Epidermal melanocyte (primary cell): Measurements from ENCODE around the gene AGBL2.
"Not testable (repeated sequence)": the region's sequence is repeated elsewhere in the genome, so short reads cannot be mapped to it uniquely, and the experiment has no call there.

ENCODE experiments used
- DNase-seq: peaks from one replicate; pipeline ENCODE4 v3.0.0; 2011; ENCODE audit warnings: low spot score; ENCODE audit not compliant: insufficient read length

AGBL2 gene

DNA sequence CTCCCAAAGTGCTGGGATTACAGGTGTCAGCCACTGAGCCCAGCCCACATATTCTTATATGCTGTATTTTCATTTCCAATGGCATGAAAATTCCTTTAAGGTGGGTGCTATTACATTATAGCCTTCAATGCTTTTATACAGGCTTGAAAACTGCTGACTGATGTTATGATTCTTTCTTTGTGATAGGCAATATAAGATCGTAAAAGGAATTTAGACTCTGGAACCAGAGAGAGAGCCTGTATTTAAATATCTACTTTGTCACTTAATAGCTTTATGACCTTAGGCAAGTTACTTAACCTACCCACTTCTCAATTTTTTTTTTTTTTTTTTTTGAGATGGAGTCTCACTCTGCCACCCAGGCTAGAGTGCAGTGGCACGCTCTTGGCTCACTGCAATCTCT is 26.2 kb downstream of the AGBL2 start:
- DNase-seq = no peak

GRCh38 chr11:47688111-47688510 is 27.1 kb downstream of the AGBL2 start:
- no peak for DNase-seq

DNA sequence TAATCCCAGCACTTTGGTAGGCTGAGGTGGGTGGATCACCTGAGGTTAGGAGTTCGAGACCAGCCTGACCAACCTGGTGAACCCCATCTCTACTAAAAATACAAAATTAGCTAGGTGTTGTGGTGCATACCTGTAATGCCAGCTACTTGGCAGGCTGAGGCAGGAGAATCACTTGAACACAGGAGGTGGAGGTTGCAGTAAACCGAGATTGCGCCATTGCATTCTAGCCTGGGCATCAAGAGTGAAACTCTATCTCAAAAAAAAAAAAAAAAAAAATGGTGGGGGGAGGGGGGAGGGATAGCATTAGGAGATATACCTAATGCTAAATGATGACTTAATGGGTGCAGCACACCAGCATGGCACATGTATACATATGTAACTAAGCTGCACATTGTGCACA is 28.5 kb downstream of the AGBL2 start:
- DNase-seq = not testable (repeated sequence)

DNA sequence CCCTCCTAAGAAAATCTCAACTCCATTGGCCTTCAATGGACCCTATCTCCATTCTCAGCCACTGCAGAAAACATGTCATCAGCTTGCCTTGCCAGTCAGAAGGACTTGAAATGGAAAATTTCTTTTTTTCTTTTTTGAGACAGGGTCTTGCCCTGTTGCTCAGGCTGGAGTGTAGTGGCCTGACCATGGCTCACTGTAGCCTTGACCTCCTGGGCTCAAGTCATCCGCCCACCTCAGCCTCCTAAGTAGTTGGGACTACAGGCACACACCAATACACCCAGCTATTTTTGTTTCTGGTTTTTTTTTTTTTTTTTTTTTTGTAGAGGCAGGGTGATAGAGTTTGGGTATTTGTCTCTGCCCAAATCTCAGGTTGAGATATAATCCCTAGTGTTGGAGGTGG is 29.0 kb downstream of the AGBL2 start:
- DNase-seq = no peak

- no peak for DNase-seq
Observed at GRCh38 chr11:47675851-47676250, 39.3 kb downstream of the AGBL2 start.

GRCh38 chr11:47672283-47672730 is 42.9 kb downstream of the AGBL2 start:
- DNase-seq = no peak

DNA sequence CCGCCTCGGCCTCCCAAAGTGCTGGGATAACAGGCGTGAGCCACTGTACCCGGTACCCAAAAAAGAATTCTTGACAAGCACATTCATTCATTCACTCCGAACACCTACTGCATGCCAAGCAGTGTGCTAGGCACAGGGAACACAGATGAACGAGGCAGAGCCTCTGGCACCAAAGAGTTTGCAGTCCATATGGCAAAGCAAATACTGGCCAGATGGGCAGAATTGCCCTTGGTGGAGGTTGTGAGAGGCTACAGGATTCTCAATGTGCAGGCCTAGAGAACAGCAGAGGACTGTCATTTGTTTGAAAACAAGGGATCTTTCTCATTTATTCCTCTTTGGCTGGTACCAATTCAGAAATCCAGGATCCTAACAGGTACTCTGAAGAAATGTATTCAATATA is 45.3 kb downstream of the AGBL2 start:
- DNase-seq = no peak

- no peak for DNase-seq
Observed at GRCh38 chr11:47668665-47669064, 46.5 kb downstream of the AGBL2 start.

GRCh38 chr11:47667555-47667954 is 47.6 kb downstream of the AGBL2 start:
- no peak for DNase-seq

GRCh38 chr11:47667135-47667534 is 48.0 kb downstream of the AGBL2 start:
- DNase-seq = no peak

DNA sequence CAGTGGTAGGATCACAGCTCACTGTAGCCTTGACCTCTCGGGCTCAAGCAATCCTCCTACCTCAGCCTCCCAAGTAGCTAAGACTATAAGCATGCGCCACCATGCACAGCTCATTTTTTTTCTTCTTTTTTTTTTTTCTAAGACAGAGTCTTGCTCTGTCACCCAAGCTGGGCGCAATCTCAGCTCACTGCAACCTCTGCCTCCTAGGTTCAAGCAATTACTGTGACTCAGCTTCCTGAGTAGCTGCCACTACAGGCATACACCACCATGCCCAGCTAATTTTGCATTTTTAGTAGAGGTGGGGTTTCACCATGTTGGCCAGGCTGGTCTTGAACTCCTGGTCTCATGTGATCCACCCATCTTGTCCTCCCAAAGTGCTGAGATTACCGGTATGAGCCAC is 50.2 kb downstream of the AGBL2 start:
- not testable (repeated sequence) for DNase-seq

- no peak for DNase-seq
Observed at GRCh38 chr11:47661245-47661644, 53.9 kb downstream of the AGBL2 start.

GRCh38 chr11:47659276-47659675 is 55.9 kb downstream of the AGBL2 start:
- no peak for DNase-seq

GRCh38 chr11:47656260-47656885 is 58.8 kb downstream of the AGBL2 start:
- no peak for DNase-seq

DNA sequence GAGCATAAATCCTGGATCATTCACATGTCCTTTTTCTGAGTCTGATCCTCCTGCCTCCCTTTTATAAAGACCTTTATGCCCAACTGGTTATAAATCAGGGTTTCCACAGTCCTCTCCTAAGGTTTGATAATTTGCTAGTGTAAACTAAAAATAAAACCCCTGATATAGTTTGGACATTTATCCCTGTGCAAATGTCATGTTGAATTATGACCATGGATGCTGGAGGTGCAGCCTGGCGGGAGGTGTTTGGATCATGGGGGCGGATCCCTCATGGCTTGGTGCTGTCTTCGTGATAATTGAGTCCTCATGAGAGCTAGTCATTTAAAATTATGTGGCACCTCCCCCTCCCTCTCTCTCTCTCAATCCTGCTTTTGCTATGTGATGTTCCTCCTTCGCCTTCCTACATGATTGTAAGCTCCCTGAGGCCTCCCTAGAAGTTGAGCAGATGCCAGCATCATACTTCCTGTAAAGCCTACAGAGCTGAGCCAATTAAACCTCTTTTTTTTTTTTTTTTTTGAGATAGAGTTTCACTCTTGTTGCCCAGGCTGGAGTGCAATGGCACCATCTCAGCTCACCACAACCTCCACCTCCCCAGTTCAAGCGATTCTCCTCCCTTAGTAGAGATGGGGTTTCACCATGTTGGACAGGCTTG is 63.2 kb downstream of the AGBL2 start:
- DNase-seq = no peak

GRCh38 chr11:47649276-47649675 is 65.9 kb downstream of the AGBL2 start:
- no peak for DNase-seq

GRCh38 chr11:47646019-47646418 is 69.2 kb downstream of the AGBL2 start:
- DNase-seq = no peak

- no peak for DNase-seq
Observed at GRCh38 chr11:47645500-47645899, 69.7 kb downstream of the AGBL2 start.

- peak; percentile 95 for DNase-seq
Observed at GRCh38 chr11:47642099-47642855, 72.9 kb downstream of the AGBL2 start, which contains the start of gene MTCH2. MTCH2 (minus strand) TSS chr11:47642559; CDS start chr11:47642465, 94 bp downstream.

DNA sequence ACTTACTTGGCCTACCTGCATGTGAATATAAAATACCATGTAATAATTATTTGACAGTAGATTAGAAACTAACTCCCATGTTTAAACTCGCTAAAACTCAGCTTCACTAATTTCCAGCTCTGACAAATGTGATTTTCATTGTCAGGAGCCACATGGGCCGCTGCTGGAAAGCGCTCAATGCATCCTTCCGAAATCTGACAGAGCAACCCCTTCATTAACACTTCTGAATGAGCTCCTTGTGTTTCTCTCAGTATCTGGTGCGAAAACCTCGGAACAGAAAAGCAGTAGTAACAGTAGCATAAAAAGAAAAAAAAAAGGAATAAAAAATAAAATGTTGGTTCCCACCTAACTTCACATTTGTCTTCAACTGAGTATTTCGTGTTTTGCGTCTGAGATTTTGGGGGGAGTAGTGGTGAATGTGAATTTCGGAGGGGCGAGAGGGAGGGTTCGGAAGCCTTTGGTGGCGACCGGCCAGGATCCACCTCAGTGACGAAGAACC is 73.5 kb downstream of the AGBL2 start:
- DNase-seq = no peak

GRCh38 chr11:47640506-47640905 is 74.7 kb downstream of the AGBL2 start:
- not testable (repeated sequence) for DNase-seq

DNA sequence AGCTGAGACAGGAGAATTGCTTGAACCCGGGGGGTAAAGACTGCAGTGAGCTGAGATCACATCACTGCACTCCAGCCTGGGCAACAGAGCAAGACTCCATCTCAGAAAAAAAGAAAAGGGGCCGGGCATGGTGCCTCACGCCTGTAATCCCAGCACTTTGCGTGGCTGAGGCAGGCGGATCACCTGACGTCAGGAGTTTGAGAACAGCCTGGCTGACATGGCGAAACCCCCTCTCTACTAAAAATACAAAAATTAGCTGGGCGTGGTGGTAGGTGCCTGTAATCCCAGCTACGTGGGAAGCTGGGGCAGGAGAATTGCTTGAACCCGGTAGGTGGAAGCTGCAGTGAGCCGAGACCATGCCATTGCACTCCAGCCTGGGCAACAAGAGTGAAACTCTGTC is 78.8 kb downstream of the AGBL2 start:
- not testable (repeated sequence) for DNase-seq
